ENCODE measurements around the gene PSMD1.

- TF ChIP-seq TAF1 (IDR thresholded peaks at IDR 0.05; ENCODE audit: borderline replicate concordance, insufficient read depth, low read length) (no peak), POLR2AphosphoS5 (IDR thresholded peaks at IDR 0.05; ENCODE audit: low read depth, low read length) (no peak), SIN3A (IDR thresholded peaks at IDR 0.05; ENCODE audit: borderline replicate concordance, insufficient read depth, low read length) (no peak), FOXP2 (optimal IDR thresholded peaks at IDR 0.05; ENCODE audit: borderline replicate concordance, extremely low read depth, extremely low read length, insufficient read depth) (no peak)
- TF ChIP-seq, protein P1, sequence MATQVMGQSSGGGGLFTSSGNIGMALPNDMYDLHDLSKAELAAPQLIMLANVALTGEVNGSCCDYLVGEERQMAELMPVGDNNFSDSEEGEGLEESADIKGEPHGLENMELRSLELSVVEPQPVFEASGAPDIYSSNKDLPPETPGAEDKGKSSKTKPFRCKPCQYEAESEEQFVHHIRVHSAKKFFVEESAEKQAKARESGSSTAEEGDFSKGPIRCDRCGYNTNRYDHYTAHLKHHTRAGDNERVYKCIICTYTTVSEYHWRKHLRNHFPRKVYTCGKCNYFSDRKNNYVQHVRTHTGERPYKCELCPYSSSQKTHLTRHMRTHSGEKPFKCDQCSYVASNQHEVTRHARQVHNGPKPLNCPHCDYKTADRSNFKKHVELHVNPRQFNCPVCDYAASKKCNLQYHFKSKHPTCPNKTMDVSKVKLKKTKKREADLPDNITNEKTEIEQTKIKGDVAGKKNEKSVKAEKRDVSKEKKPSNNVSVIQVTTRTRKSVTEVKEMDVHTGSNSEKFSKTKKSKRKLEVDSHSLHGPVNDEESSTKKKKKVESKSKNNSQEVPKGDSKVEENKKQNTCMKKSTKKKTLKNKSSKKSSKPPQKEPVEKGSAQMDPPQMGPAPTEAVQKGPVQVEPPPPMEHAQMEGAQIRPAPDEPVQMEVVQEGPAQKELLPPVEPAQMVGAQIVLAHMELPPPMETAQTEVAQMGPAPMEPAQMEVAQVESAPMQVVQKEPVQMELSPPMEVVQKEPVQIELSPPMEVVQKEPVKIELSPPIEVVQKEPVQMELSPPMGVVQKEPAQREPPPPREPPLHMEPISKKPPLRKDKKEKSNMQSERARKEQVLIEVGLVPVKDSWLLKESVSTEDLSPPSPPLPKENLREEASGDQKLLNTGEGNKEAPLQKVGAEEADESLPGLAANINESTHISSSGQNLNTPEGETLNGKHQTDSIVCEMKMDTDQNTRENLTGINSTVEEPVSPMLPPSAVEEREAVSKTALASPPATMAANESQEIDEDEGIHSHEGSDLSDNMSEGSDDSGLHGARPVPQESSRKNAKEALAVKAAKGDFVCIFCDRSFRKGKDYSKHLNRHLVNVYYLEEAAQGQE (IDR thresholded peaks at IDR 0.05; ENCODE audit: insufficient read depth in 1 of 2, low read depth in 2 of 2, low read length in 2 of 2), result no peak
These were observed 133.2 kb downstream of the PSMD1 start for GRCh38 chr2:231189571-231190495.

Data from PFSK-1 (cell line).